ENCODE measurements around the gene TSR3. TPM values are rescaled to one million over a fixed set of nuclear protein-coding genes. Genes with fewer than 3 reads are reported as not detected.
A peak's percentile ranks its signal among the peaks of the same experiment; 100 is the strongest.

Gene TSR3
- total and polyA plus RNA-seq, 8 donors = 9.3 to 441 (median 65.0) TPM

DNA sequence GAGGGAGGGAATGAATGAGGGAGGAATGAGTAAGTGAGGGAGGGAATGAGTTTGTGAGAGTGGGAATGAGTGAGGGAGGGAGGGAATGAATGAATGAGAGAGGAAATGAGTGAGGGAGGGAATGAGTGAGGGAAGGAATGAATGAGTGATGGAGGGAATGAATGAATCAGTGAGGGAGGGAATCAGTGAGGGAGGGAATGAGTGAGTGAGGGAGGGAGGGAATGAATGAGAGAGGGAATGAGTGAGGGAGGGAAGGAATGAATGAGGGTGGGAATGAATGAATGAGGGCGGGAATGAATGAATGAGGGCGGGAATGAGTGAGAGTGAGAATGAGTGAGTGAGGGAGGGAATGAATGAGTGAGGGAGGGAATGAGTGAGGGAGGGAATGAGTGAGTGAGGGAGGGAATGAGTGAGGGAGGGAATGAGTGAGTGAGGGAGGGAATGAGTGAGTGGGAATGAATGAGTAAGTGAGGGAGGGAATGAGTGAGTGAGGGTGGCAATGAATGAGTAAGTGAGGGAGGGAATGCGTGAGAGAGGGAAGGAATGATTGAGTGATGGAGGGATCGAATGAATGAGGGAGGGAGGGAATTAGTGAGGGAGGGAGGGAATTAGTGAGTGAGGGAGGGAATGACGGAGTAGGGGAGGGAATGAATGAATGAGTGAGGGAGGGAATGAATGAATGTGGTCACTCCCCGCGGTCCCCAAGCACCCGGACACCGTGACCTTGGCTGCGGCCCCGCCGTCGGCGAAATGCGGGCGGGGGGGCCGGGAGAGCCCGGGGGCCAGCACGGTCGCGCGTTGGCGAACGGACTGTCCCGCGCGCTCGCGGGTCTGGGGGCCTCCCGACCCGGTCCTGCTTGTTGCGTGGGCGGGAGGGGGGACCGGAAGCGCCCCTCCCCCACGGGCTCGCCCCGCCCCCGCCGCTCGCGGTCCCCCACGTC lies 43.4 kb downstream of the TSR3 start:
- intact Hi-C loops (cut with DNase I; ENCODE audit: low total_unique reads) = no loop called here

DNA sequence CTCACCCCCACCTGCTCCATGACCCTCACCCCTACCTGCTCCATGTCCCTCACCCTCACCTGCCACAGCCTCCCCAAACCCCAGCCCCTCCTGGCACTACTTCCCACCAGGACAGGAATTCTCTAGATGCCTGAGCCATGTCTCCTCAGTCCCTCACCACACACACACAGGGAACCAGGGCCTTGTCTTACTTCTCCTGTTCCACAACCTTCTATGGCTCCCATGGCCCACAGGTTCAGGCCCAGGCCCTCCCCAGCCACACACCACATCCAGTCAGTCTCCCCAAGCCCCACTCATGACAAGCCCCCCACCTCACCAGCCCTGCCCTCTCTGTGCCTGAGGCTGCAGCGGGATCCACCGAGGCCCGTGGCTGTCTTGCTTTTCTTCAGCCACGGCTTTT lies 45.3 kb downstream of the TSR3 start:
- H3K4me3 ChIP-seq = no peak overlapping the region
- no peak overlapping the region for H3K27ac ChIP-seq
- H3K9me3 ChIP-seq = no peaks in the 10 kb centered on the region
- TF ChIP-seq, protein P1, sequence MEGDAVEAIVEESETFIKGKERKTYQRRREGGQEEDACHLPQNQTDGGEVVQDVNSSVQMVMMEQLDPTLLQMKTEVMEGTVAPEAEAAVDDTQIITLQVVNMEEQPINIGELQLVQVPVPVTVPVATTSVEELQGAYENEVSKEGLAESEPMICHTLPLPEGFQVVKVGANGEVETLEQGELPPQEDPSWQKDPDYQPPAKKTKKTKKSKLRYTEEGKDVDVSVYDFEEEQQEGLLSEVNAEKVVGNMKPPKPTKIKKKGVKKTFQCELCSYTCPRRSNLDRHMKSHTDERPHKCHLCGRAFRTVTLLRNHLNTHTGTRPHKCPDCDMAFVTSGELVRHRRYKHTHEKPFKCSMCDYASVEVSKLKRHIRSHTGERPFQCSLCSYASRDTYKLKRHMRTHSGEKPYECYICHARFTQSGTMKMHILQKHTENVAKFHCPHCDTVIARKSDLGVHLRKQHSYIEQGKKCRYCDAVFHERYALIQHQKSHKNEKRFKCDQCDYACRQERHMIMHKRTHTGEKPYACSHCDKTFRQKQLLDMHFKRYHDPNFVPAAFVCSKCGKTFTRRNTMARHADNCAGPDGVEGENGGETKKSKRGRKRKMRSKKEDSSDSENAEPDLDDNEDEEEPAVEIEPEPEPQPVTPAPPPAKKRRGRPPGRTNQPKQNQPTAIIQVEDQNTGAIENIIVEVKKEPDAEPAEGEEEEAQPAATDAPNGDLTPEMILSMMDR (IDR thresholded peaks at IDR 0.05) = no peak
- no peak for DNase-seq
- intact Hi-C loops (cut with DNase I; ENCODE audit: low total_unique reads) = no loop called here
- 67 to 72% (median 70%) methylated on average over 4 of the region's 4 CpGs for WGBS, 5 donors
- no peaks in the 10 kb centered on the region for H3K36me3 ChIP-seq
- peaks cover 0 to 23% (median 4%) of the 10 kb centered on the region in 3 donors for H3K27me3 ChIP-seq
- H3K4me1 ChIP-seq = peaks cover 15 to 37% (median 30%) of the 10 kb centered on the region in 4 donors

More for the DNA sequence above, 43.4 kb downstream of the TSR3 start:
- peaks cover 0 to 12% (median 9%) of the 10 kb centered on the region in 4 donors for H3K36me3 ChIP-seq
- TF ChIP-seq, protein P1 (IDR thresholded peaks at IDR 0.05) = no peak
- TF ChIP-seq POLR2AphosphoS5 (IDR thresholded peaks at IDR 0.05) (no peak), POLR2A (IDR thresholded peaks at IDR 0.05) (no peak), EP300 (IDR thresholded peaks at IDR 0.05) (no peak)
- no peak for DNase-seq
- peaks cover 28 to 48% (median 41%) of the 10 kb centered on the region in 4 donors for H3K4me1 ChIP-seq
- peaks cover 0 to 5% (median 0%) of the 10 kb centered on the region in 3 donors for H3K27me3 ChIP-seq
- WGBS, 5 donors = 5 to 7% (median 6%) methylated on average over 27 to 42 of the region's 43 CpGs
- H3K4me3 ChIP-seq = peak overlapping the region; percentile 79 to 97 (median 86)
- H3K9me3 ChIP-seq = no peaks in the 10 kb centered on the region
- H3K27ac ChIP-seq = peak overlapping the region; percentile 75 to 98 (median 95)

DNA sequence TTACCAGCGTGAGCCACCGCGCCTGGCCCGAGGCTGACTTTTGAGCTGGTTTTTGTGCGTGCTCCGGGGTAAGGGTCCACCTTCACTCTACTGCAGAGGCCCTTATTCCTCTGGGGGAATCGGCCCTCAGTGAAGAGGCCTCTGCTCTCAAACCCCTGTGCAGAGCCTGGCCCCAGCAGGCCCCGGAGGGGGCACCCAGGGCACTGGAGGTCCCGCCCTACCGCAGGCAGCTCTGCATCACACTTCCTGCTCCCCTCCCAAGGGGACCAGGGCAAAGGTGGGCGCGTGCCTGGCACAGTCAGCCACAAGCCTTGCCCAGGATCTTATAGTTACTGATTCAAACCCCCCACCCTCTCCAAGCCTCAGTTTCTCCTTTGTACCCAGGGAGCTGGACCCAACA lies 45.9 kb downstream of the TSR3 start:
- WGBS, 5 donors = 48 to 63% (median 57%) methylated on average over 9 to 12 of the region's 12 CpGs
- TF ChIP-seq POLR2AphosphoS5 (IDR thresholded peaks at IDR 0.05) (no peak), POLR2A (IDR thresholded peaks at IDR 0.05) (no peak), EP300 (IDR thresholded peaks at IDR 0.05) (no peak)
- TF ChIP-seq, protein P1 (IDR thresholded peaks at IDR 0.05) = no peak
- peaks cover 0 to 28% (median 4%) of the 10 kb centered on the region in 3 donors for H3K27me3 ChIP-seq
- peaks cover 15 to 37% (median 30%) of the 10 kb centered on the region in 4 donors for H3K4me1 ChIP-seq
- intact Hi-C loops (cut with DNase I; ENCODE audit: low total_unique reads) = no loop called here
- H3K4me3 ChIP-seq = no peak overlapping the region
- H3K9me3 ChIP-seq = no peaks in the 10 kb centered on the region
- peak in 1 of 2 donors; percentile 81 for DNase-seq
- H3K27ac ChIP-seq = no peak overlapping the region
- H3K36me3 ChIP-seq = no peaks in the 10 kb centered on the region

DNA sequence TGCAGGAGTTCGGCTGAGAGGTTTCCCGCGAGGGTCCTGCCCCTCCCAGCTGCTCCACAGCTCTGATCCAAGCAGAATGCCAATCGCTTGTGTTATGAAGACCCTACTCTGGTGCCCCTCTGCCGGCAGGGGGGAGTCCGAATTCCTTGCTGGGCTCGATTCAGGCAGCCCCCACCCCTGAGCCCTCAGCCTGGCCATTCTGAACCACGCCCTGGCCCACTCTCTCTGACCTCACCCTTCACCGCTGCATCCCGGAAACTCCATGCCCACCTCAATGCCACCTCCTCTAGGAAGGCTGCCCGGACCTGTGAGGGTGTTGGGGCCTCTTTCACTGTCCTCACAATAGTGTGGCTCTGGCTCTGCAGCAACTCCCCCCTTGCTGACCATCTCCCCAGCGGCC lies 50.1 kb downstream of the TSR3 start:
- no peak overlapping the region for H3K4me3 ChIP-seq

More for the DNA sequence above, 50.1 kb downstream of the TSR3 start:
- TF ChIP-seq, protein P1 (IDR thresholded peaks at IDR 0.05) = no peak
- TF ChIP-seq POLR2AphosphoS5 (IDR thresholded peaks at IDR 0.05) (no peak), EP300 (IDR thresholded peaks at IDR 0.05) (no peak), POLR2A (IDR thresholded peaks at IDR 0.05) (no peak)
- intact Hi-C loops (cut with DNase I; ENCODE audit: low total_unique reads) = no loop called here
- Histone ChIP-seq H3K27me3 (peaks cover 4 to 54% (median 7%) of the 10 kb centered on the region in 3 donors), H3K27ac (no peak overlapping the region), H3K4me1 (peaks cover 26 to 39% (median 34%) of the 10 kb centered on the region in 4 donors), H3K9me3 (no peaks in the 10 kb centered on the region), H3K36me3 (no peaks in the 10 kb centered on the region)
- no peak for DNase-seq
- 79 to 81% (median 80%) methylated on average over 6 to 12 of the region's 12 CpGs for WGBS, 5 donors

Data from stomach (tissue), 9 donors.